Karpas-422 (cell line): ENCODE results near the gene CD244. TPM values are rescaled to one million over a fixed set of nuclear protein-coding genes. Genes with fewer than 3 reads are reported as not detected.

Experiments used
- DNase-seq: peaks from one replicate; pipeline ENCODE4 v3.0.0-alpha.2; 2015
- H2AFZ ChIP-seq: fragments of 200-600 bp; sonication (generic); 2 replicates; pipeline ENCODE4 v1.6.1; 2014; ENCODE audit warnings: antibody characterized with exemption, low read length, mixed read lengths
- H3K27ac ChIP-seq: fragments of 200-600 bp; sonication (generic); 2 replicates; pipeline ENCODE4 v1.5.1; 2014; ENCODE audit warnings: mild to moderate bottlenecking, low read length, moderate library complexity
- H3K27me3 ChIP-seq: fragments of 200-600 bp; sonication (generic); 2 replicates; pipeline ENCODE4 v1.6.1; 2014; ENCODE audit warnings: low read length, mixed read lengths
- H3K36me3 ChIP-seq: fragments of 200-600 bp; sonication (generic); 2 replicates; pipeline ENCODE4 v1.6.1; 2014; ENCODE audit warnings: low read length, mixed read lengths; ENCODE audit not compliant: insufficient read depth
- H3K4me1 ChIP-seq: fragments of 200-600 bp; sonication (generic); 2 replicates; pipeline ENCODE4 v1.6.1; 2014; ENCODE audit warnings: mild to moderate bottlenecking, low read length, mixed read lengths
- H3K4me2 ChIP-seq: fragments of 200-600 bp; sonication (generic); 2 replicates; pipeline ENCODE4 v1.6.1; 2014; ENCODE audit warnings: low read length, low read depth, mild to moderate bottlenecking; ENCODE audit not compliant: poor library complexity, severe bottlenecking
- H3K4me3 ChIP-seq: fragments of 200-600 bp; sonication (generic); 2 replicates; pipeline ENCODE4 v1.5.1; 2014; ENCODE audit warnings: mild to moderate bottlenecking, antibody characterized with exemption, low read length, mixed read lengths
- H3K79me2 ChIP-seq: fragments of 200-600 bp; sonication (generic); 2 replicates; pipeline ENCODE4 v1.6.1; 2014; ENCODE audit warnings: mild to moderate bottlenecking, low read length, mixed read lengths
- H3K9ac ChIP-seq: fragments of 200-600 bp; sonication (generic); 2 replicates; pipeline ENCODE4 v1.6.0; 2014; ENCODE audit warnings: low read length
- H3K9me2 ChIP-seq: fragments of 200-600 bp; sonication (generic), shearing (Covaris generic); replicated peaks from 2 replicates; pipeline ENCODE4 v1.6.0; 2014; ENCODE audit warnings: mild to moderate bottlenecking, low read length, moderate library complexity; ENCODE audit not compliant: insufficient read depth
- H3K9me3 ChIP-seq: fragments of 300-700, 200-600 bp; sonication (generic); 2 replicates; pipeline ENCODE4 v1.6.1; 2014; ENCODE audit warnings: low read length, mixed read lengths
- H4K20me1 ChIP-seq: fragments of 200-600 bp; sonication (generic); 2 replicates; pipeline ENCODE4 v1.6.1; 2014; ENCODE audit warnings: mild to moderate bottlenecking, antibody characterized with exemption, low read length, low read depth; ENCODE audit not compliant: insufficient read depth
- total RNA-seq: library from RNA; depleted of rRNA; stranded (reverse); fragments of >200 nt; shearing (Covaris generic); gene quantifications from 2 replicates; pipeline ENCODE4 v1.2.3, GENCODE V29; 2014; ENCODE audit warnings: low replicate concordance

The CD244 gene
- total RNA-seq, 1 experiment from 2014 or later: not detected

GRCh38 chr1:160853014-160853413 lies 9.7 kb downstream of the CD244 start:
- Histone ChIP-seq H3K36me3 (no peaks in the 10 kb centered on the region), H3K4me3 (no peak overlapping the region), H3K9ac (no peak overlapping the region), H3K79me2 (no peaks in the 10 kb centered on the region), H2AFZ (no peak overlapping the region), H3K27ac (no peak overlapping the region), H3K9me3 (no peaks in the 10 kb centered on the region), H4K20me1 (no peaks in the 10 kb centered on the region), H3K9me2 (no peaks in the 10 kb centered on the region), H3K27me3 (no peaks in the 10 kb centered on the region), H3K4me1 (no peaks in the 10 kb centered on the region), H3K4me2 (no peak overlapping the region)
- no peak for DNase-seq

GRCh38 chr1:160850993-160851392 lies 11.7 kb downstream of the CD244 start:
- Histone ChIP-seq H3K36me3 (no peaks in the 10 kb centered on the region), H3K79me2 (no peaks in the 10 kb centered on the region), H3K4me1 (no peaks in the 10 kb centered on the region), H3K9me2 (no peaks in the 10 kb centered on the region), H2AFZ (no peak overlapping the region), H4K20me1 (no peaks in the 10 kb centered on the region), H3K4me3 (no peak overlapping the region), H3K9ac (no peak overlapping the region), H3K27ac (no peak overlapping the region), H3K9me3 (no peaks in the 10 kb centered on the region), H3K27me3 (no peaks in the 10 kb centered on the region), H3K4me2 (no peak overlapping the region)
- no peak for DNase-seq

GRCh38 chr1:160850541-160850940 lies 12.1 kb downstream of the CD244 start:
- Histone ChIP-seq H3K4me3 (no peak overlapping the region), H3K4me1 (no peaks in the 10 kb centered on the region), H2AFZ (no peak overlapping the region), H3K27me3 (no peaks in the 10 kb centered on the region), H4K20me1 (no peaks in the 10 kb centered on the region), H3K27ac (no peak overlapping the region), H3K9me3 (no peaks in the 10 kb centered on the region), H3K36me3 (no peaks in the 10 kb centered on the region), H3K9me2 (no peaks in the 10 kb centered on the region), H3K79me2 (no peaks in the 10 kb centered on the region), H3K9ac (no peak overlapping the region), H3K4me2 (no peak overlapping the region)
- DNase-seq: no peak

GRCh38 chr1:160846281-160846680 lies 16.4 kb downstream of the CD244 start:
- Histone ChIP-seq H2AFZ (no peak overlapping the region), H3K4me1 (no peaks in the 10 kb centered on the region), H3K9ac (no peak overlapping the region), H4K20me1 (no peaks in the 10 kb centered on the region), H3K36me3 (no peaks in the 10 kb centered on the region), H3K27me3 (0 out of 2 replicates have a peak, but pooled peaks cover 4% of the 10 kb centered on the region), H3K4me3 (no peak overlapping the region), H3K9me2 (no peaks in the 10 kb centered on the region), H3K4me2 (no peak overlapping the region), H3K27ac (no peak overlapping the region), H3K79me2 (no peaks in the 10 kb centered on the region), H3K9me3 (no peaks in the 10 kb centered on the region)
- no peak for DNase-seq

GRCh38 chr1:160844447-160845232 lies 18.0 kb downstream of the CD244 start:
- no peak overlapping the region for H2AFZ ChIP-seq
- H3K79me2 ChIP-seq: no peaks in the 10 kb centered on the region
- H3K36me3 ChIP-seq: no peaks in the 10 kb centered on the region
- no peak overlapping the region for H3K27ac ChIP-seq
- no peak for DNase-seq
- no peaks in the 10 kb centered on the region for H3K9me2 ChIP-seq
- no peaks in the 10 kb centered on the region for H3K9me3 ChIP-seq
- H3K4me2 ChIP-seq: no peak overlapping the region
- no peaks in the 10 kb centered on the region for H3K4me1 ChIP-seq
- no peaks in the 10 kb centered on the region for H4K20me1 ChIP-seq
- 0 out of 2 replicates have a peak, but pooled peaks cover 4% of the 10 kb centered on the region for H3K27me3 ChIP-seq
- no peak overlapping the region for H3K4me3 ChIP-seq
- no peak overlapping the region for H3K9ac ChIP-seq

- no peak overlapping the region for H3K4me3 ChIP-seq
- H4K20me1 ChIP-seq: no peaks in the 10 kb centered on the region
- H3K4me1 ChIP-seq: peaks cover 4% of the 10 kb centered on the region; the same call in 1 of the 2 replicates
- no peaks in the 10 kb centered on the region for H3K36me3 ChIP-seq
- H3K27ac ChIP-seq: no peak overlapping the region
- H3K9me2 ChIP-seq: no peaks in the 10 kb centered on the region
- 0 out of 2 replicates have a peak, but pooled peaks cover 4% of the 10 kb centered on the region for H3K27me3 ChIP-seq
- no peak overlapping the region for H3K4me2 ChIP-seq
- no peak overlapping the region for H2AFZ ChIP-seq
- H3K9me3 ChIP-seq: no peaks in the 10 kb centered on the region
- no peak overlapping the region for H3K9ac ChIP-seq
- H3K79me2 ChIP-seq: no peaks in the 10 kb centered on the region
- DNase-seq: no peak
These were observed 21.6 kb downstream of the CD244 start for GRCh38 chr1:160841079-160841478.

GRCh38 chr1:160839746-160840145 lies 22.9 kb downstream of the CD244 start:
- Histone ChIP-seq H3K4me2 (no peak overlapping the region), H3K4me1 (peaks cover 4% of the 10 kb centered on the region; the same call in 1 of the 2 replicates), H3K27me3 (0 out of 2 replicates have a peak, but pooled peaks cover 4% of the 10 kb centered on the region), H3K27ac (no peak overlapping the region), H4K20me1 (no peaks in the 10 kb centered on the region), H3K79me2 (no peaks in the 10 kb centered on the region), H3K4me3 (no peak overlapping the region), H2AFZ (no peak overlapping the region), H3K9ac (no peak overlapping the region), H3K9me3 (no peaks in the 10 kb centered on the region), H3K9me2 (no peaks in the 10 kb centered on the region), H3K36me3 (no peaks in the 10 kb centered on the region)
- no peak for DNase-seq

GRCh38 chr1:160838888-160839287 lies 23.8 kb downstream of the CD244 start:
- Histone ChIP-seq H3K4me1 (peaks cover 4% of the 10 kb centered on the region; the same call in 1 of the 2 replicates), H3K4me3 (no peak overlapping the region), H3K27ac (no peak overlapping the region), H2AFZ (no peak overlapping the region), H3K4me2 (no peak overlapping the region), H3K9me2 (no peaks in the 10 kb centered on the region), H3K27me3 (0 out of 2 replicates have a peak, but pooled peaks cover under 1% of the 10 kb centered on the region), H4K20me1 (no peaks in the 10 kb centered on the region), H3K9ac (no peak overlapping the region), H3K36me3 (no peaks in the 10 kb centered on the region), H3K9me3 (no peaks in the 10 kb centered on the region), H3K79me2 (no peaks in the 10 kb centered on the region)
- no peak for DNase-seq
